Skeletal muscle tissue (tissue), 4 donors: ENCODE data around the gene SNX20. TPM values are rescaled to one million over a fixed set of nuclear protein-coding genes. Genes with fewer than 3 reads are reported as not detected.

Experiments
- H3K27ac ChIP-seq: one replicate; pipeline ENCODE4 v1.7.0; 2013; ENCODE audit warnings: mild to moderate bottlenecking, low read depth, low read length, inconsistent platforms
- H3K27me3 ChIP-seq, 3 donors: one replicate each; pipeline ENCODE4 v1.7.0; 2013; ENCODE audit warnings: low read length in 3 of 3; ENCODE audit not compliant: control insufficient read depth in 3 of 3, insufficient read depth in 3 of 3
- H3K36me3 ChIP-seq, 3 donors: one replicate each; pipeline ENCODE4 v1.7.0; 2013; ENCODE audit warnings: low read length in 3 of 3; ENCODE audit not compliant: control insufficient read depth in 3 of 3, insufficient read depth in 3 of 3
- H3K4me1 ChIP-seq, 3 donors: one replicate each; pipeline ENCODE4 v1.7.0; 2013; ENCODE audit warnings: low read length in 3 of 3, mild to moderate bottlenecking in 3 of 3; ENCODE audit not compliant: control insufficient read depth in 3 of 3, insufficient read depth in 3 of 3
- H3K4me3 ChIP-seq, 3 donors: one replicate each; pipeline ENCODE4 v1.7.0; 2013; ENCODE audit warnings: low read length in 3 of 3
- H3K9ac ChIP-seq, 3 donors: one replicate each; pipeline ENCODE4 v1.7.0; 2013; ENCODE audit warnings: low read length in 3 of 3, mild to moderate bottlenecking in 3 of 3, moderate library complexity in 2 of 3, low read depth in 1 of 3
- H3K9me3 ChIP-seq, 3 donors: one replicate each; pipeline ENCODE4 v1.7.0; 2013; ENCODE audit warnings: low read length in 3 of 3; ENCODE audit not compliant: control insufficient read depth in 3 of 3
- total RNA-seq: library from RNA; depleted of rRNA; stranded (reverse); fragments of >200 nt; gene quantifications from one replicate; pipeline ENCODE4 v1.2.3, GENCODE V29; 2014
- donor health status: Osteomylitis.

Gene SNX20
- total RNA-seq, 1 donor from 2014 or later = 1.0 TPM

DNA sequence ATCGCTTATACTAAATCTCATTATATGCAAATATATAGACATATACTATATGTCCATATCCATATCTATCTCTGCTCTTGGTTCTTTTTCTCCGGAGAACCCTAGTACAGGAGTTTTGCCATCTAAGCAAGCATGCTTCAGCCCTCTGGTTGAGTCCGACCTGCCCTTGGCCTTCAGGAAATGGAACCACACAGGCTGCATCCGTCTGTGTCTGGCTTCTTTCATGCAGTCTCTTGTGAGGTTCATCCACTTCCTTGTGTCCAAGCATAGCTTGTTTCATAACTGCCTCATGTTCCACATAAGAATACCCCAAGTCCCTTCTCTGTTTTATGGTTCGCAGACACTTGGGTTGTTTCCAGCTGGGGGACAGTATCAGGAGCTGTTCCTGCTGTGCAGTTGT is 16.8 kb downstream of the SNX20 start:
- H3K36me3 ChIP-seq = peaks cover 0 to 2% (median 0%) of the 10 kb centered on the region in 3 donors
- no peak overlapping the region for H3K9ac ChIP-seq
- H3K27me3 ChIP-seq = no peaks in the 10 kb centered on the region
- H3K9me3 ChIP-seq = no peaks in the 10 kb centered on the region
- peaks cover 14 to 36% (median 31%) of the 10 kb centered on the region in 3 donors for H3K4me1 ChIP-seq
- no peak overlapping the region for H3K4me3 ChIP-seq
- no peak overlapping the region for H3K27ac ChIP-seq

DNA sequence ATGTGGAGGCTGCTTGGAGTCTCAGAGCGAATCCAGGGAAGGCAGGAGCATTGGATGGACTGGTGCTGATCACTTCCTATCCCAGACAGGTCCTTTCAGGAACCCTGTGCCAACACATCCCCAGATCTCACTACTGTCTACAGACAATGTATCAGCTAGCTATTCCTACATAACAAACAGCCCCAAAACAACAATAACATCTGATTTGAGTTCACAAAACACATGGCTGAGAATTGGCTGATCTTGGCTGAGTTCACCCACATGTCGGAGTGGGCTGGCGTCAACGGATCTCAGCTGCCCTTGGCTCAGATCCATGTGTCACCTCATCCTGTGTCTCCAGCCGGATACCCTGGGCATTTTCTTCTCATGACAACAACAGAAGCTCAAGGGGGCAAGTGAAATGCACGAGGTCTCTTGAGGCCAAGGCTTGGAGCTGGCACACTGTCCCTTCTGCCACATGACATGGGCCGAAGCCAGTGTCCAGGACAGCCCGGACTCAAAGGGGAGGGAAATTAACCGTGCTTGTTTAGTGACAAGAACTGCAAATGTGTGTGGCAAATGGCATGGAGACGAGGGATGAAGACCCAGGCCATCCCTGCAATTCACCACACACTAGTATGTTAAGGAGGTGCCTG is 18.7 kb downstream of the SNX20 start:
- Histone ChIP-seq H3K9me3 (no peaks in the 10 kb centered on the region), H3K4me1 (peaks cover 0 to 17% (median 13%) of the 10 kb centered on the region in 3 donors), H3K27me3 (no peaks in the 10 kb centered on the region), H3K4me3 (no peak overlapping the region), H3K36me3 (no peaks in the 10 kb centered on the region), H3K9ac (peak overlapping the region in 1 of 3 donors; percentile 40), H3K27ac (no peak overlapping the region)

DNA sequence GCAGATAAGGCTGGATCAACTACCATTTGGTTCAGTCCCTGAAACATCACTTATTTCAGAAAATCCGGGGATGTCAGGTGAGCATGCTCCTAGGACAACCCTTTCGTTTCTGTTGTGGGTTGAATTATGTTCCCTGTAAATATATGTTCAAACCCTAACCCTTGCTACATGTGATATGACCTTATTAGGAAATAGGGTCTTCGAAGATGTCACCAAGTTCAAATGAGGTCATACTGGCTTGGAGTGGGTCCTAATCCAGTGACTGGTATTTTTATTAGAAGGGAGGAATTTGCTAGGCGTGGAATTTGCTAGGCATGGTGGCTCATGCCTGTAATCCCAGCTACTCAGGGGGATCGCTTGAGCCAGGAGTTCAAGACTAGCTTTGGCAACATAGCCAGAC is 21.3 kb downstream of the SNX20 start:
- Histone ChIP-seq H3K9me3 (no peaks in the 10 kb centered on the region), H3K36me3 (no peaks in the 10 kb centered on the region), H3K27ac (no peak overlapping the region), H3K4me1 (peaks cover 0 to 7% (median 3%) of the 10 kb centered on the region in 3 donors), H3K4me3 (no peak overlapping the region), H3K9ac (no peak overlapping the region), H3K27me3 (peaks cover 0 to under 1% (median 0%) of the 10 kb centered on the region in 3 donors)

DNA sequence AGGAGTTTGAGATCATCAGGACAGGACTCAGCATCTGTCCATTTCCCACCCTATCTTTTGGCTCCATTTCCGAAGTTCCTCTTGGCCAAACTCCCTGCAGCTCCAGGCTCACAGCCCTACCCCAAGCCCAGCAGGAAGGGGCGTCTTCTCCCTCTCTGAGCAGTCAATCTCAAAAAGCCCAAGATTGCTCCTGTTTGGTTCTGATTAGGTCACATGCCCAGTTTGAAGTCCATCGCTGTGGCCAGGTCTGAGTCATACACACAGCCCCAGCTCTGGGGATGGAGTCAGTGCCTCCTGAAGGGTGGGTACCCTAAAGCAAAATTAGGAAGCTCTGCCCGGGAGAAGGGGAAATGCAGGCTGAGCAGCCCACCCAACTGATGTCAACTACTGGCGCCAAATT is 23.9 kb downstream of the SNX20 start:
- Histone ChIP-seq H3K4me1 (peaks cover 0 to under 1% (median 0%) of the 10 kb centered on the region in 3 donors), H3K36me3 (no peaks in the 10 kb centered on the region), H3K9me3 (no peaks in the 10 kb centered on the region), H3K27me3 (peaks cover 0 to 5% (median 0%) of the 10 kb centered on the region in 3 donors), H3K4me3 (no peak overlapping the region), H3K9ac (no peak overlapping the region), H3K27ac (no peak overlapping the region)

DNA sequence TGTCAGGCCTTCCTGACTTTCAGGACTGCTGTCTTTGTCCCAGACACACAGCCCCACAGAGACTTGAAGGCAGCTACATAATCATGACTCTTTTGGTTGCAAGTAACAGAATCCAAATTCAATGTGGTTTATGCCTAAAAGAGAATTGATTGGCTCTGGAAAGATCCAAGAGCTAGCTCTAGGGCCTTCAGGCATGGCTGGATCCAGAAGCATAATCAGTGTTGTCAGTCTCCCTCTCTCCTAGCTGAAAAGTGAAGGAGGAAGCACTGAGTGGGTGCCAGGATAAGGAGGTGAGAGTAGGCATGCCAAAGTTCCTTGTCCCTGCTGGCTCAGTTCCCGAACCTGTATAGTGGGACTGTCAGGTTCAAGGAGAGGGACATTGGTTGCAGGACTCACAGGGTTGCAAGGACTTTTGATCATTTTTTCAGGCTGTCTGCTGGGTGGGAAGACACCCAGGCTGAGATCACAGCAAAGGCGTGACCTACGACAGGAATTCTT is 25.5 kb downstream of the SNX20 start:
- Histone ChIP-seq H3K27ac (no peak overlapping the region), H3K27me3 (peaks cover 0 to 5% (median 0%) of the 10 kb centered on the region in 3 donors), H3K4me3 (no peak overlapping the region), H3K4me1 (no peaks in the 10 kb centered on the region), H3K9me3 (no peaks in the 10 kb centered on the region), H3K36me3 (no peaks in the 10 kb centered on the region), H3K9ac (no peak overlapping the region)

DNA sequence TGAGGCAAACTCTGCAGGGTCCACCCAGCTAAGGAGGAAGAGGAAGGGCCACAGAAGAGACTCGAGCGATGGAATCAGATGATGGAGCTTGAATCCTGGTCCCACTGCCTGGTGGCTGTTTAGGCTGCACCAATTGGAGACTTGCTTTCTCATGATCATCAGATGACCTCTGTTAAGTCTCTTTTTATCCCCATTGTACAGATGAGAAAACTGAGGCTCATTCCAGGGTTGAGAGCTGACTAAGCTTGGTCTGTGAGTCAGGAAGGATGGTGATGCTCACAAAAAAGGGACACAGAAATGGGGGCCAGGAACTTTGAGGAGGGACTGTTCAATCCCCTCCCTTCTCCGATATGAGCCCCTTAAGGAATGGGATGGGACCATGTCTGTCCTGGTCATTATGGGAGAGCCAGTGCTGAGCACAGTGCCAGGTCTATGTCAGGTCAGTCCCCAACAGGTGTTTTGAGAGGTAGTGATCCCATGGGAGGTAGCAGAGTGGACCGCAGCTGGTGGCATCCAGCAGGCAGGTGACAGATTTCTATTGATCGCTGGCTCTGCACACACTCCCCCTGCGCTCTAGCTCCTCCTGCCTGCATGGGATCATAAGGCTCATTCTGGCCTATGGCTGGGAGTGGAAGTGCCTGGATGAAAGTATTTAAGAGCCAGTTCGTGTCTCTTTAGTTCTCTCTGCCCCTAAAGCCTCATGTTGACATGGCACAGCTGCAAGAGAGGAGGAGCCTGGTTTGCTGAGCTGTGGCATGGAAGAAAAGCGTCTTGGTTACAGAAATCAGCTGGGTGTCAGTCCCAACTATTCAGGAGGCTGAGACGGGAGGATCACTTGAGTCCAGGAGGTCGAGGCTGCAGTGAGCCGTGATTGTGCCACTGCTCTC is 27.2 kb downstream of the SNX20 start:
- Histone ChIP-seq H3K36me3 (no peaks in the 10 kb centered on the region), H3K4me3 (no peak overlapping the region), H3K4me1 (no peaks in the 10 kb centered on the region), H3K9ac (no peak overlapping the region), H3K27me3 (peaks cover 0 to 5% (median 0%) of the 10 kb centered on the region in 3 donors), H3K27ac (no peak overlapping the region), H3K9me3 (no peaks in the 10 kb centered on the region)

DNA sequence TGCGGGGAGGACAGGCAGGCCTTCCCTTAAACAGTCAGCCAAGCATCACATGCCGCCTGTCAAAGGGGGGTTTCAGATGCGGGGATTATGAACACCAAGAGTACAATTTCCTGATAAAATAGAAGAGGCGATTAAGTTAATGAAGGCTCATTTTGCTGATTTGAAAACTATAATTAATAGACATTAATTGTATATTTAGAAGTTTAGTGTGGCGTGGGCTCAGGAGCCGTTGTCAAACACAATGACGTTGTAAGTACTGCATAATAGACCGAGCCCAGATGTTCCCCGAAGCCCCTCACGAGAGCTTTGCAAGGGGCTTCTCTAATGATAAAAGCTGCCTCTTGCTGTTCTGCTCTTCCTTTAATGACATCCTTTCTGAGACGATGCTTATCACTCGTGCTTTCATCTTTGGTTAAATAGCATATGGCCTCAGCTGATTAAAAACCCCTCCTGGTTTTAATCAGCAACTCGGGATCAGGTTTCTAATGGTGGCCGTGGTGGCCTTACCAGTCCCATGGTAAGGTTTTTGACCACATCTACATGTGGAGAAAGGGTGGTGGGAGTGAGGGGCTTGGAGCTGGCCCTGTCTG is 28.2 kb downstream of the SNX20 start:
- peaks cover 0 to 5% (median 0%) of the 10 kb centered on the region in 3 donors for H3K27me3 ChIP-seq
- no peaks in the 10 kb centered on the region for H3K36me3 ChIP-seq
- H3K4me1 ChIP-seq = no peaks in the 10 kb centered on the region
- H3K9me3 ChIP-seq = no peaks in the 10 kb centered on the region
- H3K27ac ChIP-seq = no peak overlapping the region
- no peak overlapping the region for H3K4me3 ChIP-seq
- no peak overlapping the region for H3K9ac ChIP-seq

DNA sequence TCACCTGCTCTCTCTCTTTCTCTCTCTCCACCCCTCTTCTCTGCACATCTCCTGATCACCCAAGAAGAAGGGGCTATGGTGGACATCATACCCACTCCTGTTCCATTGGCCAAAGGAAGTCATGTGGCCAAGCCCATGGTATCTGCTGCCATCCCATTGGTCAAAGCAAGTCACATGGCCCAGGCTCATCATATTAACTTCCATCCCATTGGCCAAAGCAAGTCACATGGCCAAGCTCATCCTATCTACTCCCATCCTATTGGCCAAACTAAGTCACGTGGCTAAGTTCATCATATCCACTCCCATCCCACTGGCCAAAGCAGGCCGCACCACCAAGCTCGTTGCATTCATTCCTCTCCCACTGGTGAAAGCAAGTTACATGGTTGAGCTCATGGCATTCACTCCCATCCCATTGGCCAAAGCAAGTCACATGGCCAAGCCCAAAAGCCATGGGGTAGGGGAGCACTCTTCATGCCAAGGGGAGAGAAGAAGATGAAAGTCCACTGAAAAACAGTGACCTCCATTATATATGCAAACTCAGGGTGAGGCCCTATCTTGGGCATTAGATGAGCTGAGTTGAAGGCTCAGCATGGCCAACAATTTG is 29.2 kb downstream of the SNX20 start:
- no peak overlapping the region for H3K4me3 ChIP-seq
- no peak overlapping the region for H3K27ac ChIP-seq
- no peaks in the 10 kb centered on the region for H3K4me1 ChIP-seq
- H3K9me3 ChIP-seq = no peaks in the 10 kb centered on the region
- peaks cover 0 to 5% (median 0%) of the 10 kb centered on the region in 3 donors for H3K27me3 ChIP-seq
- no peak overlapping the region for H3K9ac ChIP-seq
- no peaks in the 10 kb centered on the region for H3K36me3 ChIP-seq

DNA sequence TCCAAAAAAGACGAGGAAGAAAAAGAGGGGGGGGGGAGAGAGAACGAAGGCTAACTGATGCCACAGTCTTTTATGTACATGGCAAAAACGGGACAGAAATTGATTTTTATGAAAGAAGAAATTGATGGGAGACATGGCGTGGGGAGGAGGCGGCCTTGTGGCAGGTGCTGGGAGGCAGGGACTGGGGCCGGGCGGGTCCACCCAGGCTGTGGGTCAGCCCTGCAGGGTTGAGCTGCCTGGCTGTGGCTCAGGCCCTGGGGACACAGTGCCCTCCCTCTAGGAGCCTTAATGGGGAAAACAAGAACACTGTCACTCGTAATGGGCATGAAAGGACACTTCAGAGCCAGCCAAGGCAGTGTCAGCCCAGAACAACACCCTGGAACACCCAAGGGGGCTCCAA is 34.8 kb downstream of the SNX20 start:
- H3K9me3 ChIP-seq = no peaks in the 10 kb centered on the region
- no peak overlapping the region for H3K27ac ChIP-seq
- peaks cover 0 to 3% (median 3%) of the 10 kb centered on the region in 3 donors for H3K27me3 ChIP-seq
- H3K36me3 ChIP-seq = no peaks in the 10 kb centered on the region
- no peak overlapping the region for H3K9ac ChIP-seq
- H3K4me1 ChIP-seq = peaks cover 0 to 4% (median 0%) of the 10 kb centered on the region in 3 donors
- H3K4me3 ChIP-seq = no peak overlapping the region
